K562 (cell line): ENCODE measurements around the gene BCL2A1. TPM values are rescaled to one million over a fixed set of nuclear protein-coding genes. Genes with fewer than 3 reads are reported as not detected.

Experiments used
- ATAC-seq: fragments of 200-7000 bp; cut with Tn5 transposase; 3 replicates; pipeline ENCODE4 v1.9.1; 2020; ENCODE audit warnings: moderate library complexity
- BruUV-seq: library from RNA; stranded (reverse); fragments of 400-500 nt; replicated peaks from 2 replicates; lab custom pipeline; 2021; lab: Mats Ljungman, UMichigan
- CTCF ChIA-PET: fragments of 300-600 bp; formaldehyde crosslinking; extraction: SDS; loops from one replicate; lab custom pipeline; 2021; ENCODE audit warnings: low intra/inter-chr PET ratio; lab: Yijun Ruan, JAX
- POLR2A ChIA-PET: fragments of 300-600, 350-650 bp; sonication (Branson Sonifier 250); formaldehyde crosslinking; extraction: SDS; loops from one replicate; lab custom pipeline; 2021; ENCODE audit warnings: antibody characterized with exemption, inconsistent platforms; lab: Yijun Ruan, JAX
- DNase-seq, 4 experiments: peaks; one replicate each; pipeline versions ENCODE4 v3.0.0 to v3.0.0-alpha.2; 2011 to 2018; ENCODE audit warnings: low spot score in 3 of 4, mixed read lengths in 3 of 4; ENCODE audit errors: extremely low read depth in 1 of 4
- FAIRE-seq: peaks from 2 replicates; lab custom pipeline; 2011; peaks lifted over from hg19 to GRCh38; lab: Jason Lieb, UNC
- H2AFZ ChIP-seq: 2 replicates; pipeline ENCODE4 v1.6.0; 2011; ENCODE audit warnings: low read depth, low read length, control low read depth, inconsistent platforms
- H3K27ac ChIP-seq: fragments of 200-600 bp; 3 replicates; pipeline ENCODE4 v1.8.0; 2011; ENCODE audit warnings: low read depth, mild to moderate bottlenecking, control low read depth, inconsistent platforms, low read length, moderate library complexity, mixed read lengths; ENCODE audit errors: extremely low read depth
- H3K27me3 ChIP-seq, 2 experiments: fragments of 300-600 bp in 1 of 2; 2 replicates in 1 of 2; 3 replicates in 1 of 2; pipeline versions ENCODE4 v1.6.0 to v1.8.0; 2011; ENCODE audit warnings: inconsistent platforms in 2 of 2, low read length in 2 of 2, mild to moderate bottlenecking in 1 of 2, mixed read lengths in 1 of 2, moderate library complexity in 1 of 2; ENCODE audit not compliant: control insufficient read depth in 2 of 2, insufficient read depth in 2 of 2
- H3K36me3 ChIP-seq: fragments of 300-600 bp; 3 replicates; pipeline ENCODE4 v1.8.0; 2011; ENCODE audit warnings: mild to moderate bottlenecking, low read length, inconsistent platforms; ENCODE audit not compliant: control insufficient read depth, insufficient read depth
- H3K4me1 ChIP-seq, 2 experiments: fragments of 200-600 bp in 1 of 2; replicated peaks in 1 of 2; 2 replicates in 1 of 2; 3 replicates in 1 of 2; pipeline versions ENCODE4 v1.5.1 to v1.8.0; 2011; ENCODE audit warnings: inconsistent platforms in 2 of 2, low read length in 2 of 2, mild to moderate bottlenecking in 1 of 2, mixed read lengths in 1 of 2, moderate library complexity in 1 of 2; ENCODE audit not compliant: control insufficient read depth in 2 of 2, insufficient read depth in 2 of 2
- H3K4me2 ChIP-seq: 2 replicates; pipeline ENCODE4 v1.6.1; 2011; ENCODE audit warnings: low read length, control low read depth, inconsistent platforms, mixed read lengths; ENCODE audit not compliant: insufficient read depth
- H3K4me3 ChIP-seq: fragments of 200-600 bp; sonication (generic), shearing (Covaris generic); 2 replicates; pipeline ENCODE4 v1.5.1; 2016; ENCODE audit warnings: control low read depth, inconsistent platforms
- H3K79me2 ChIP-seq: fragments of 200-600 bp; 3 replicates; pipeline ENCODE4 v1.8.0; 2011; ENCODE audit warnings: low read length, inconsistent platforms; ENCODE audit not compliant: control insufficient read depth, insufficient read depth
- H3K9ac ChIP-seq, 2 experiments: 2 replicates each; pipeline versions ENCODE4 v1.6.0 to v1.6.1; 2011; ENCODE audit warnings: low read depth in 2 of 2, low read length in 2 of 2, control low read depth in 1 of 2, inconsistent platforms in 1 of 2, mild to moderate bottlenecking in 1 of 2, mixed read lengths in 1 of 2; ENCODE audit not compliant: insufficient read depth in 1 of 2
- H3K9me1 ChIP-seq: one replicate; pipeline ENCODE4 v1.6.0; 2011; ENCODE audit warnings: inconsistent platforms, mild to moderate bottlenecking, low read length, moderate library complexity; ENCODE audit not compliant: control insufficient read depth, insufficient read depth
- H3K9me3 ChIP-seq: replicated peaks from 2 replicates; pipeline ENCODE4 v1.5.1; 2011; ENCODE audit warnings: low read depth, low read length, inconsistent platforms; ENCODE audit not compliant: control insufficient read depth, insufficient read depth
- H4K20me1 ChIP-seq: replicated peaks from 2 replicates; pipeline ENCODE4 v1.6.1; 2011; ENCODE audit warnings: low read length, inconsistent platforms, mixed read lengths; ENCODE audit not compliant: control insufficient read depth, insufficient read depth
- RBM25 ChIP-seq: fragments of 200-400 bp; formaldehyde crosslinking; IDR thresholded peaks from 2 replicates; pipeline ENCODE4 v1.6.1; 2018; ENCODE audit warnings: low read length, low read depth, moderate library complexity; ENCODE audit not compliant: severe bottlenecking
- ZNF592 ChIP-seq: fragments of 450-650 bp; IDR thresholded peaks from 2 replicates; pipeline ENCODE4 v1.6.1; 2017; ENCODE audit warnings: antibody characterized with exemption, mild to moderate bottlenecking
- WGBS: fragments of 100-300 bp; shearing (Covaris generic); methylation state at CpG from one replicate; pipeline ENCODE4 v1.1.6; 2016; ENCODE audit warnings: low coverage, mixed read lengths; ENCODE audit not compliant: insufficient coverage; ENCODE audit errors: missing lambda C conversion rate; 5-methylcytosine and 5-hydroxymethylcytosine counted together
- in situ Hi-C: fragments of 300-500 bp; cut with MboI; formaldehyde crosslinking; loops from 4 replicates; pipeline ENCODE4 v1.15.0; 2018; ENCODE audit warnings: inconsistent platforms, mixed read lengths
- intact Hi-C: fragments of 100-400 bp; cut with micrococcal nuclease; formaldehyde crosslinking; loops from 2 replicates; pipeline ENCODE4 v1.14.2; 2022
- polyA plus RNA-seq, 8 experiments: library from polyadenylated mRNA; depleted of rRNA in 4 of 8; stranded (reverse) in 5 of 8; unstranded in 3 of 8; fragments of >200 nt; fragmentation: Nextera tagmentation in 2 of 8; fragmentation: Illumina TruSeq in 1 of 8; extraction: Ambion mirVana in 2 of 8; extraction: Trizol in 1 of 8; gene quantifications; 2 replicates each; pipeline versions ENCODE4 v1.2.1 to v1.2.3, GENCODE V29; 2011 to 2014; ENCODE audit warnings: inconsistent platforms in 1 of 8, missing spikeins in 1 of 8
- total RNA-seq, 7 experiments: library from RNA; depleted of rRNA in 6 of 7; stranded (reverse); fragments of >200 nt in 6 of 7; fragmentation: Illumina TruSeq in 2 of 7; extraction: Trizol in 2 of 7; gene quantifications; 2 replicates each; pipeline versions ENCODE4 v1.2.1 to v1.2.3, GENCODE V29; 2011 to 2021; ENCODE audit warnings: low replicate concordance in 1 of 7
- TF ChIP-seq, protein P1 (sequence below), 2 experiments: fragments of 450-650 bp; formaldehyde crosslinking in 1 of 2; IDR thresholded peaks; 2 replicates each; pipeline versions ENCODE4 v1.4.0 to v1.6.1; 2014 to 2020; ENCODE audit warnings: mild to moderate bottlenecking in 2 of 2, borderline replicate concordance in 1 of 2, low read depth in 1 of 2

The BCL2A1 gene
- total and polyA plus RNA-seq, 9 of the 15 experiments (the other 6 are each of a cell fraction or from before 2014, with no cell fraction given) = 0.11 to 1.2 (median 0.25) TPM; not detected in 4

DNA sequence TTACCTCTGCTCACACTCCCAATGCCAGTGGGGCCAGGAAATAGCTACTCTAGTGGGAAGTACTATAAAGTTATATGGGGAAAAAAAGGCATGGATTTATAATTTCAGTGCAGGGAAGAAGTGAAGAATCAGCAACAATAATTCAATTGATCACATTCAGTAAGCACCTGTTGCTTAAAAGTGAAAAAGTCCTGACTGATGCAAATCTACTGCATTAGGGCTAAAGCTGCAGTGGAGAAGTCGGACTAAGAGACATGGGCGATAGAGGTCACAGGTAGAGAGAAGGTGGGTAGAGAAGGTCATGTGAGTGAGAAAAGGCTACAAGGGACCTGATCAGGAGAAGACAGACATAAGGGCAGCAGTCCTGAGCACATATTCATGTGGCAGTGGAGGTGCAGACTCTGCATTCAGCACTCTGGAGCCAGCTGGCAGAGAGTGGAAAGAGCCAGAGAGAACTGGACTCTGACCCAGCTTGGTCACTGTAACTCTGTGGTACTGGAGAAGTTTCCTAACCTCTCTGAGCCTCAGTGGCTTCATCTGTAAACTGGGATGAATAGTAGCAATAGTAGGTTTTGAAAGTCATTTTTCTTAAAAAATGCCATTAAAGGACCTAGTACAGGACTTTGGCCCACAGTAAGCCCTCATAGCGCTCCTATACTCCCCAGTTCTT, 17.6 kb upstream of the BCL2A1 start:
- intact Hi-C loops (no loop called here), in situ Hi-C loops (no loop called here)
- ATAC-seq (no peak), DNase-seq (no peak), FAIRE-seq (no peak)
- Histone ChIP-seq H3K4me2 (no peak overlapping the region), H3K36me3 (no peaks in the 10 kb centered on the region), H3K9ac (no peak overlapping the region), H3K4me3 (no peak overlapping the region), H2AFZ (no peak overlapping the region), H3K27me3 (no peaks in the 10 kb centered on the region), H4K20me1 (no peaks in the 10 kb centered on the region), H3K79me2 (no peaks in the 10 kb centered on the region), H3K4me1 (no peaks in the 10 kb centered on the region; a peak in 2 of 5 replicates), H3K9me3 (no peaks in the 10 kb centered on the region), H3K27ac (no peak overlapping the region), H3K9me1 (no peaks in the 10 kb centered on the region)
- WGBS = 34% methylated on average over 3 of the region's 3 CpGs
- TF ChIP-seq, protein P1, sequence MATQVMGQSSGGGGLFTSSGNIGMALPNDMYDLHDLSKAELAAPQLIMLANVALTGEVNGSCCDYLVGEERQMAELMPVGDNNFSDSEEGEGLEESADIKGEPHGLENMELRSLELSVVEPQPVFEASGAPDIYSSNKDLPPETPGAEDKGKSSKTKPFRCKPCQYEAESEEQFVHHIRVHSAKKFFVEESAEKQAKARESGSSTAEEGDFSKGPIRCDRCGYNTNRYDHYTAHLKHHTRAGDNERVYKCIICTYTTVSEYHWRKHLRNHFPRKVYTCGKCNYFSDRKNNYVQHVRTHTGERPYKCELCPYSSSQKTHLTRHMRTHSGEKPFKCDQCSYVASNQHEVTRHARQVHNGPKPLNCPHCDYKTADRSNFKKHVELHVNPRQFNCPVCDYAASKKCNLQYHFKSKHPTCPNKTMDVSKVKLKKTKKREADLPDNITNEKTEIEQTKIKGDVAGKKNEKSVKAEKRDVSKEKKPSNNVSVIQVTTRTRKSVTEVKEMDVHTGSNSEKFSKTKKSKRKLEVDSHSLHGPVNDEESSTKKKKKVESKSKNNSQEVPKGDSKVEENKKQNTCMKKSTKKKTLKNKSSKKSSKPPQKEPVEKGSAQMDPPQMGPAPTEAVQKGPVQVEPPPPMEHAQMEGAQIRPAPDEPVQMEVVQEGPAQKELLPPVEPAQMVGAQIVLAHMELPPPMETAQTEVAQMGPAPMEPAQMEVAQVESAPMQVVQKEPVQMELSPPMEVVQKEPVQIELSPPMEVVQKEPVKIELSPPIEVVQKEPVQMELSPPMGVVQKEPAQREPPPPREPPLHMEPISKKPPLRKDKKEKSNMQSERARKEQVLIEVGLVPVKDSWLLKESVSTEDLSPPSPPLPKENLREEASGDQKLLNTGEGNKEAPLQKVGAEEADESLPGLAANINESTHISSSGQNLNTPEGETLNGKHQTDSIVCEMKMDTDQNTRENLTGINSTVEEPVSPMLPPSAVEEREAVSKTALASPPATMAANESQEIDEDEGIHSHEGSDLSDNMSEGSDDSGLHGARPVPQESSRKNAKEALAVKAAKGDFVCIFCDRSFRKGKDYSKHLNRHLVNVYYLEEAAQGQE (IDR thresholded peaks at IDR 0.05; ENCODE audit: borderline replicate concordance) = 0 out of 2 replicates have a peak, but pooled peaks have one; percentile 22
- TF ChIP-seq, protein P1 (CRISPR knock-in tag; IDR thresholded peaks at IDR 0.05; ENCODE audit: low read depth) = no peak
- TF ChIP-seq ZNF592 (no peak), RBM25 (peak; percentile 14)
- BruUV-seq = no TSS peak
- ChIA-PET CTCF (no interaction called here), POLR2A (interaction anchor here (0.6 kb wide), 1 partner anchor 10 kb away, joined by 3 read pairs; no protein-coding TSS in a partner anchor)
